ENCODE measurements around the gene SLC34A3. TPM values are rescaled to one million over a fixed set of nuclear protein-coding genes. Genes with fewer than 3 reads are reported as not detected.

The SLC34A3 gene
- total RNA-seq, 8 experiments from 2014 or later: 0.11 to 0.49 (median 0.20) TPM; not detected in 2

DNA sequence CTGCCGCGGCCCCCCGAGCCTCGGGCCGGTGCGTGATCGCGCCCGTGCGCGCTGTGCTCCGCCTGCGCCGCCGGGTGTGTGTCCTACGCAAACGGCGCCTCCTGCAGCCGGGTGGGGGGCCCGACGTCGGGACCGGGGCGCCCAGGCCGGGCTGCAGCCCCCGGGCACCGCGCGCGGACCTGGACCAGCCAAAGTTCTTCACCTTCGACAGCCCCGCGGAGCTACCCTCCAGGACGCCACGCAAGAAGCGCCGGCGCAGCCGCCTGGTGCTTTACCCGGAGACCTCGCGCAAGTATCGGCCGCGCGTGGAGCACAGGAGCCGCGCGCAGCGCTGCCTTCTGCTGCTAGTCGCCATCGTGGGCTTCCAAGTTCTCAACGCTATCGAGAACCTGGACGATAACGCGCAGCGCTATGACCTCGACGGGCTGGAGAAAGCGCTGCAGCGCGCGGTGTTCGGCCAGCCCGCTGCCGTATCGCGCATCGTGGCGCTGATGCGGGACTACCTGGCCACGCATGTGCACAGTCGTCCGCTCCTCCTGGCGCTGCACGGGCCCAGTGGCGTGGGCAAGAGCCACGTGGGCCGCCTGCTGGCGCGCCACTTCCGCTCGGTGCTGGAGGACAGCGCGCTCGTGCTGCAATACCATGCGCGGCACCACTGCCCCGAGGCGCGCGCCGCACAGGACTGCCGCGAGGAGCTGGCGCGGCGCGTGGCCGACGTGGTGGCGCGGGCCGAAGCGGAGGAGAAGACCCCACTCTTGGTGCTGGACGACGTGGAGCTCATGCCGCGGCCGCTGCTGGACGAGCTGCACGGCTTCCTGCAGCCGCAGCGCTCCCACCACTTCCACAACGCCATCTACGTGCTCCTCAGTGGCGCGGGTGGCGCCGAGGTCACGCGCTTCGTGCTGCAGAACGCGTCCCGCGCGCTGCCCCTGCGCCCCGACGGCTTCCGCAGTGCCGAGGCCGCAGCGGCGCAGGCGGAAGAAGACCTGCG, 48.3 kb downstream of the SLC34A3 start:
- peak in 1 of 8 experiments; percentile 0 for ATAC-seq (replicated peaks in 6 of 8)
- 86 to 100% (median 98%) methylated on average over 4 to 40 of the region's 139 CpGs; no CpG with 5 or more reads in 5 of the 10 experiments for WGBS, 10 experiments
- Histone ChIP-seq H3K4me1 (replicated peaks in 1 of 2) (peaks cover 12 to 17% of the 10 kb centered on the region in 2 donors), H3K27ac (no peak overlapping the region), H3K4me3 (no peak overlapping the region)
- in situ Hi-C loops (cut with MboI; ENCODE audit: low pct_unique_long_range_greater_than_20kb in 2 of 9, low sequenced_read_pairs in 9 of 9, unreplicated experiment in 9 of 9): loop anchor here in 2 of 9 experiments (25.0 kb wide), 2 partner anchors 133 to 158 kb away; partner anchors contain the start of genes ENTPD8 (in 1 of the 2), EXD3 (in 1 of the 2) and NOXA1 (in 1 of the 2)

DNA sequence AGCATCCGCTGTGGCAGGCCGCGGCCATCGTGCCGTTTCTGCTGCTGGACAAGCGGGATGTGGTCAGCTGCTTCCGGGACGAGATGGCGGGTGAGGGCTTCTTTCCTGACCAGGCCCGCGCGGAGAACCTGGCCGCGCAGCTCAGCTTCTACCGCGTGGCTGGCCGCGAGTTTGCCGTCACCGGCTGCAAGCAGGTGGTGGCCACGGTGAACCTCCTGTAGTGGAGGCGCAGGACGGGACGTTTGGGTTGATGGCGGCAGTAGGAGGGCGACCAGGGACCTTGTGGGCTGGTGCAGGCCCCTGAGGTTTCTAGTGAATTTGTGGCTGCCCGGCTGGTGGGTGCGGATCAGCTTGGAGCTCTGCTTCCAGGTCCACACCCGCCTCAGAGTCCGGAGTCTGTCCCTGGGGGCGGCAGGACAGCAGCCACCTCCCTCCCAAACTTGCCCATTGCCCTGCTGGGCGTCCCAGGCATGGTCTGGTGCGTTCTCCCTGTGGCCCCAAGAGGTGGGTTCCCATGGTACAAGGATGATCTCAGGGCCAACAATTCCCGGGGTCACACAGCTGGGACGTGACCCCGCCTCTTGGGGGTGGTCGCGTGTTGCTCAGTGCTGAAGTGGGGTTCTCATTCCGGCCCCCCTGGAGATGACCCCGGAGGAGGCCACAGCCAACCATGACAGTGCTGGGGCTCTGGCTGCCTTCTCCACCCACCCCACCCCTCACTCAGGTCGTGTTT, 49.2 kb downstream of the SLC34A3 start:
- H3K4me3 ChIP-seq: no peak overlapping the region
- 30 to 100% (median 81%) methylated on average over 2 to 11 of the region's 41 CpGs; no CpG with 5 or more reads in 6 of the 10 experiments for WGBS, 10 experiments
- H3K4me1 ChIP-seq (replicated peaks in 1 of 2): peaks cover 12 to 17% of the 10 kb centered on the region in 2 donors
- no peak overlapping the region for H3K27ac ChIP-seq
- in situ Hi-C loops (cut with MboI; ENCODE audit: low pct_unique_long_range_greater_than_20kb in 2 of 9, low sequenced_read_pairs in 9 of 9, unreplicated experiment in 9 of 9): loop anchor here in 2 of 9 experiments (25.0 kb wide), 2 partner anchors 132 to 157 kb away; partner anchors contain the start of genes ENTPD8 (in 1 of the 2), EXD3 (in 1 of the 2) and NOXA1 (in 1 of the 2)
- ATAC-seq (replicated peaks in 6 of 8): no peak

DNA sequence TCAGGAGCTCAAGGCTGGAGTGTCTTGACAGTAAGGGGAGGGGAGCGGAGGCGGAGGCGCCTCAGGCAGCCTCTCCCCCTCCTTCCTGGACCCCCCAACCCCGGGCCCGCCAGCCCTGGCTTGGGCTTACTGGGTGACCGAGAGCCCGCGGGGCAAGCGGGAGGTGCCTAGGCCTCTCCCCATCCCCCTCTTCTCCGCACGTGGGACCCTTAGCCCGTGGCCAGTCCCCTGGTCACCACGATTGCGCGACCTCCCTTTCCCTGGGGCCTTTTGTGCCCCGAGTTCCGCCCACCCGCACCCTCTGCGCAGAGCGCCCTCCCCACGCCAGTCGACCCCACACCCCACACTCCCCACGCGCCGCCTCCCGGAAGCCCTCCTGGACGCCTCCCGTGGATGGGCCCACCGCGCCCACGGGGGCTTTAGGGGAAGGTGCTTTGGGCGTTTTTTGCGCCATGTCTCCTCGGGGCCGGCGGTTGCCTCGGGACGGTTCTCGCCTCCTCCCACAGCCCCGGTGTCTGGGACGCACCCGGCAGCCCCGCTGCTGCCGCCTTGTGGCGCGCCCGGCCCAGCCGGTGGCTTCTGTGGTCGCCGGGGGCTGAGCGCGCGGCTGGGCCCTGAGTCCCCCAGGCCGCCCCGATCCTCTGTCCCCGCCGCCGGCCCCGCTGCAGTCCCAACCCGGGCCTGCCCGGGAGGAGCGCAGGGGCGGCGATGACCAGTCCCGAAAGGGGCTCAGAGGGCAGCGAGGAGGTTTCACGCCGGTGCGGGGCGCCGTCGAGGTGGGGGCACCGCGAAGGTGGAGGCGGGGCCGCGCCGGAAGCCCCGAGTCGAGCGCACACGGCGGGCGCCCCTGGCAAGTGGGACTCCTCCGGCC, 50.0 kb downstream of the SLC34A3 start:
- peak in 7 of 8 experiments; percentile 2 to 50 (median 31) for ATAC-seq (replicated peaks in 6 of 8)
- Histone ChIP-seq H3K4me1 (replicated peaks in 1 of 2) (peaks cover 12 to 17% of the 10 kb centered on the region in 2 donors), H3K27ac (no peak overlapping the region), H3K4me3 (peak overlapping the region in 2 of 5 donors; percentile 2 to 3)
- in situ Hi-C loops (cut with MboI; ENCODE audit: low pct_unique_long_range_greater_than_20kb in 2 of 9, low sequenced_read_pairs in 9 of 9, unreplicated experiment in 9 of 9): loop anchor here in 2 of 9 experiments (25.0 kb wide), 2 partner anchors 132 to 157 kb away; partner anchors contain the start of genes ENTPD8 (in 1 of the 2), EXD3 (in 1 of the 2) and NOXA1 (in 1 of the 2)
- 6% methylated on average over 9 of the region's 85 CpGs; no CpG with 5 or more reads in 9 of the 10 experiments for WGBS, 10 experiments

DNA sequence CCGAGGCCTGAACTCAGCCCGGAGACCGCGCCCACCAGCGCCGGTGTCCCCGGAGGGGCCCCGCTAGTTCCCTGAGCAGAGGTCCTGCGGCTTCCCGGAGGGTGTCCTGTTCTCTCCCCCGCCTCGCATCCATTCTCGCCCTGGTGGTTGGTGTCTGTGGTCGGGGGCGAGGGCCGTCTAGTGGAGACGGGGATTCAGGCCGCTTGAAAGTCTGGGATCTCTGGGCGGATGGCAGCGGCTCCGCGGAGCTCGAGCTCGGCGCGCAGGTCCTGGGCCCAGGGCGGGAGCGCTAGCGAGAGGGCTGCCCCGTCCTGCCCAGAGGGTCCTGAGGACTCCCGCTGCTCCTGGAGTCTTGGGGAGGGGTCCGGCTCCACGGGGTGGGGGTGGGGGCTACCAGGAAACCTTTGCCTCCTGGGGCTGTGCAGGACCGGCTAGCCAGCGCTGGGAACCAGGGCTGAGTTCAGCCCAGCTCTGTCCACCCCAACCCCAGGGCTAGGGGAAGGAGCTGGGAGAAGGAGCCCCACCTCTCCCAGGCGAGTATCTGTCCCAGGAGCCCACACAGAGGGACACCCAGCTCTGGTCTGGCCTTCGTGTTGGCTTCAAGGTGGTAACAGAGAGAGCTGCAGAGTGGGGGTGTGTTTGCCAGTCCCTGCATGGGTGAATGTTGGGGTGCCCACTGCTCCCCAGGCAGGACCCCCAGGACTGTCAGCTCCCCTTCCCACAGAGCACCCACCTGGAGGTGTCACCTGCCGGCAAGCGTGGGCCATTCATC, 50.8 kb downstream of the SLC34A3 start:
- in situ Hi-C loops (cut with MboI; ENCODE audit: low pct_unique_long_range_greater_than_20kb in 2 of 9, low sequenced_read_pairs in 9 of 9, unreplicated experiment in 9 of 9): loop anchor here in 2 of 9 experiments (25.0 kb wide), 2 partner anchors 131 to 156 kb away; partner anchors contain the start of genes ENTPD8 (in 1 of the 2), EXD3 (in 1 of the 2) and NOXA1 (in 1 of the 2)
- Histone ChIP-seq H3K4me1 (replicated peaks in 1 of 2) (peaks cover 8 to 12% of the 10 kb centered on the region in 2 donors), H3K27ac (no peak overlapping the region), H3K4me3 (peak overlapping the region in 1 of 5 donors; percentile 3)
- ATAC-seq (replicated peaks in 6 of 8): peak in 6 of 8 experiments; percentile 1 to 25 (median 21)
- WGBS, 10 experiments: 20% methylated on average over 2 of the region's 39 CpGs; no CpG with 5 or more reads in 9 of the 10 experiments

Other genes starting within 250 kb of the SLC34A3 start
- 1 to 10 TPM in 1 of 8 experiments, under 1 TPM in 7; 0.11 to 1.3 (median 0.73) TPM for gene LCNL1, start 247.9 kb upstream of the SLC34A3 start, total RNA-seq
- gene PAXX, start 238.5 kb upstream of the SLC34A3 start, total RNA-seq: 10 to 100 TPM; 23.4 to 38.4 (median 27.5) TPM
- gene CLIC3, start 234.3 kb upstream of the SLC34A3 start, total RNA-seq: 1 to 10 TPM in 1 of 8 experiments, under 1 TPM in 3, not detected in 4; 0.29 to 8.3 (median 0.47) TPM
- gene ABCA2, start 202.7 kb upstream of the SLC34A3 start, total RNA-seq: 10 to 100 TPM in 7 of 8 experiments, 1 to 10 TPM in 1; 8.1 to 27.9 (median 18.0) TPM
- gene FUT7, start 198.8 kb upstream of the SLC34A3 start, total RNA-seq: 1 to 10 TPM in 1 of 8 experiments, under 1 TPM in 6, not detected in 1; 0.08 to 1.0 (median 0.25) TPM
- 10 to 100 TPM; 19.0 to 61.7 (median 30.5) TPM for gene NPDC1, start 184.7 kb upstream of the SLC34A3 start, total RNA-seq
- gene ENTPD2, start 176.8 kb upstream of the SLC34A3 start, total RNA-seq: 1 to 10 TPM in 1 of 8 experiments, under 1 TPM in 7; 0.13 to 1.3 (median 0.34) TPM
- 10 to 100 TPM in 2 of 8 experiments, 1 to 10 TPM in 4, under 1 TPM in 2; 0.31 to 12.5 (median 6.4) TPM for gene SAPCD2, start 160.3 kb upstream of the SLC34A3 start, total RNA-seq
- 1 to 10 TPM in 6 of 8 experiments, under 1 TPM in 2; 0.63 to 8.9 (median 4.5) TPM for gene UAP1L1, start 153.4 kb upstream of the SLC34A3 start, total RNA-seq
- gene MAN1B1, start 143.9 kb upstream of the SLC34A3 start, total RNA-seq: 10 to 100 TPM; 28.6 to 89.3 (median 50.3) TPM
- 100 to 1,000 TPM in 3 of 8 experiments, 10 to 100 TPM in 5; 14.2 to 233 (median 56.1) TPM for gene DPP7, start 116.2 kb upstream of the SLC34A3 start, total RNA-seq
- gene GRIN1, start 91.7 kb upstream of the SLC34A3 start, total RNA-seq: 1 to 10 TPM in 4 of 8 experiments, under 1 TPM in 4; 0.20 to 6.0 (median 1.2) TPM
- under 1 TPM in 3 of 8 experiments, not detected in 5; 0.17 to 1.00 (median 0.43) TPM for gene LRRC26, start 60.9 kb upstream of the SLC34A3 start, total RNA-seq
- gene TMEM210, start 58.8 kb upstream of the SLC34A3 start, total RNA-seq: not detected
- 10 to 100 TPM; 11.9 to 43.3 (median 20.0) TPM for gene ANAPC2, start 42.3 kb upstream of the SLC34A3 start, total RNA-seq
- gene SSNA1, start 42.2 kb upstream of the SLC34A3 start, total RNA-seq: 10 to 100 TPM; 28.2 to 50.7 (median 44.5) TPM
- gene TPRN, start 30.2 kb upstream of the SLC34A3 start, total RNA-seq: 10 to 100 TPM in 4 of 8 experiments, 1 to 10 TPM in 4; 5.9 to 79.6 (median 10.6) TPM
- gene TMEM203, start 25.3 kb upstream of the SLC34A3 start, total RNA-seq: 10 to 100 TPM; 20.0 to 31.7 (median 26.4) TPM
- 10 to 100 TPM in 2 of 8 experiments, 1 to 10 TPM in 6; 5.1 to 25.3 (median 8.6) TPM for gene NDOR1, start 25.2 kb upstream of the SLC34A3 start, total RNA-seq
- 1 to 10 TPM in 7 of 8 experiments, under 1 TPM in 1; 0.41 to 7.0 (median 3.0) TPM for gene RNF208, start 8.7 kb upstream of the SLC34A3 start, total RNA-seq
- 1 to 10 TPM; 1.2 to 4.7 (median 1.3) TPM for gene CYSRT1, start 5.7 kb upstream of the SLC34A3 start, total RNA-seq
- 1 to 10 TPM in 1 of 8 experiments, under 1 TPM in 7; 0.23 to 1.1 (median 0.46) TPM for gene RNF224, start 3.4 kb upstream of the SLC34A3 start, total RNA-seq
- 100 to 1,000 TPM in 5 of 8 experiments, 10 to 100 TPM in 3; 57.6 to 372 (median 151) TPM for gene TUBB4B, start 10.4 kb downstream of the SLC34A3 start, total RNA-seq
- gene STPG3, start 20.4 kb downstream of the SLC34A3 start, total RNA-seq: 1 to 10 TPM in 3 of 8 experiments, under 1 TPM in 2, not detected in 3; 0.42 to 1.4 (median 1.3) TPM
- gene NELFB, start 24.4 kb downstream of the SLC34A3 start, total RNA-seq: 10 to 100 TPM; 22.8 to 38.4 (median 34.5) TPM
- 10 to 100 TPM in 2 of 8 experiments, 1 to 10 TPM in 1, under 1 TPM in 5; 0.11 to 14.2 (median 0.71) TPM for gene TOR4A, start 46.8 kb downstream of the SLC34A3 start, total RNA-seq
- 10 to 100 TPM in 1 of 8 experiments, 1 to 10 TPM in 5, under 1 TPM in 1, not detected in 1; 1.00 to 20.5 (median 3.4) TPM for gene NRARP, start 71.4 kb downstream of the SLC34A3 start, total RNA-seq
- gene EXD3, start 192.3 kb downstream of the SLC34A3 start, total RNA-seq: 10 to 100 TPM in 3 of 8 experiments, 1 to 10 TPM in 5; 3.2 to 14.8 (median 9.6) TPM
- 1 to 10 TPM in 2 of 8 experiments, under 1 TPM in 6; 0.13 to 2.1 (median 0.32) TPM for gene NOXA1, start 192.5 kb downstream of the SLC34A3 start, total RNA-seq
- under 1 TPM in 6 of 8 experiments, not detected in 2; 0.08 to 0.52 (median 0.21) TPM for gene ENTPD8, start 210.5 kb downstream of the SLC34A3 start, total RNA-seq
- gene NSMF, start 228.4 kb downstream of the SLC34A3 start, total RNA-seq: 100 to 1,000 TPM in 1 of 8 experiments, 10 to 100 TPM in 7; 18.0 to 116 (median 26.2) TPM